HG02970 (cell line): ENCODE results near the gene MTM1.

ENCODE experiments used
- ATAC-seq: cut with Tn5 transposase; IDR thresholded peaks from one replicate; pipeline ENCODE4 v1.9.1; 2021; ENCODE audit warnings: mild to moderate bottlenecking, moderate library complexity, moderate number of reproducible peaks; ENCODE audit not compliant: unreplicated experiment, low FRiP score

MTM1 gene

DNA sequence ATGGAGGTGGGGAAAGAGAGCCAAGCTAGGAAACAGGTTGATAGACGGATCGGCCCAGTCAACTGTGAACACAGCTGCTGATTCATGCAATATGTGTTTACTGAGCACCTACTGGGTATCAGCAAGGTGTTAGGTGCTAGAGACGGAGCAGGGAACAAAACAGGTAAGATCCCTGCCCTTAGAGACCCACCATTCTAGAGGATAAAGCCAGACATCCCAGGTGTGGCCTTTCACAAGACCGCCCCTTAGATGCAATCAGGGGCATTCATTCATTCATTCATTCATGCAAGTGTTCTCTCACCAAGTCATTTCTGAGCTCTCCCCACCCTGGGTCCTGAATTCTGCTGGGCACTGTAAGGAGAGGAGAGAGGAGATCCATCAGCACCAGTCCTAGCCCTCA is 20.2 kb upstream of the MTM1 start:
- no peak for ATAC-seq

DNA sequence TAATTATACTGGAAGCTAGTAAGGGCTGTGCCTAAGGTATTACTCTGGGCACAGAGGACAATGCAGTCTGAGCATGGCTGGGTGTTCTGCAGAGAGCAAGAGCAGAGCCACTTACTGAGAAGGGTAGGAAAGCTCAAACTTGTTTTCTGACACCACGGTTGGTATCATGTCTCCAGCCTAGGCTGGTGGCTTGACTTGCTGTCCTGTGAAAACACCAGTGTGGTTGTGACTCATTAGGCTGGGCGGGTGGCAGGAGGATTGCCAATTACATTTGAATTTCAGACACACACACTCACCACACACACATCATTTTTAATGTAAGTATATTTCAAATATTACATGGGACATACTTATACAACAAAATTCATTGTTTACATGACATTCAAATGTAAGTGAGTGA is 19.7 kb upstream of the MTM1 start:
- ATAC-seq, result no peak

DNA sequence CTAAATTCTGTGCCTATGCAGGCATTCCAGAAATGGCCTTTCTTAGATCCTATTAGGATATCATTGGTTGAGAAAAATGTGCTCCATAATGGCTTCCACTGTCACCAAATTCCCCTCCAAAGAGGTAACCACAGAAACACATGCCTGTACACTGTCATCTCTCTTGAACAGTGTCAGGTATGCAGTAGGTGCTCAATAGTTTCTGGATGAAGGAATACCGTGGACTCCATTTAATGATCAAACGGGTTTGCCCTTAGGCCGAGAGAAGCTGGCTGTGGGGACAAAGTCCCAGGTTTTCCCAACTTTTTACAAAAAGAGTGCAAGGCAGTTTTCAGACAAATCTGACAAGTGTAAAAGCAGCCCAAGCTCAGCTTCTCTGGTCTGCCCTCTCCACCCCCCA is 16.5 kb upstream of the MTM1 start:
- ATAC-seq, result no peak

DNA sequence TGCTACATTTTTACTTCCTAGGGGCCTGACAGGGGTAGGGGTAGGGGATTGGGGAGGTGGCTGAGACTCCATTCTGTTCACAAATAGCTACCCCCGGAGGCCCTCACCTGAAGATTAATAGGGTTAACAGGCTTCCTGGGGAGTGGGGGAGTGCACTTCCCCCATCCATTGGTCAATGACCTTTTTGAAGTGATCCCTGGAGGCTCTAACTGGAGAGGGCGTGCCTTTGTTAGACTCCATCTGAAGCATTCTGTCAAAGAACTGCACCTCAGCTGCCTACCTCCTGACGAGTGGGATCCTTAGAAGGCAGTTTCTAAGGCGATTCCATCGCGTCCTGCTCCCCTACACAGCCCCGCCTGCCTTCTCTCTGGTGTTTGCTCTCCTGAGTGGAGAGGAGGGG is 10.0 kb upstream of the MTM1 start:
- no peak for ATAC-seq

DNA sequence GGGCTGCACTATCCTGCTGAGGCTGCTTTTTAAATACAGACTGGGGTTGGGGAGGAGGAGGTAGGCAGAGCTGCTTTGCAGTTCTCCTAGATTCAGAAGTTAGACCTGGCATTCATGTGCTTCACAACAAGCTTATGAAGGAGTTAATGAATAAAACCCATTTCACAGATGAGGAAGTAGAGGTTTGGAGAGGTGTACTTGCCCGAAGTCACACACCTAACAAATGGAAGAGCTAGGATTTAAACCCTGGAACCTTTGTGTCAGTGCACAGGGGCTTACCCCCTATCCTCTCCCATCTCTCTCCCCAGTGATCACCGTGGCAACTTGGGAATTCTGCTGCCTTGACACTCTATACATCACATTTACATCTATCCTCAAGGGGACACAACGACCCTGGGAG is 3.6 kb upstream of the MTM1 start:
- ATAC-seq, result no peak

DNA sequence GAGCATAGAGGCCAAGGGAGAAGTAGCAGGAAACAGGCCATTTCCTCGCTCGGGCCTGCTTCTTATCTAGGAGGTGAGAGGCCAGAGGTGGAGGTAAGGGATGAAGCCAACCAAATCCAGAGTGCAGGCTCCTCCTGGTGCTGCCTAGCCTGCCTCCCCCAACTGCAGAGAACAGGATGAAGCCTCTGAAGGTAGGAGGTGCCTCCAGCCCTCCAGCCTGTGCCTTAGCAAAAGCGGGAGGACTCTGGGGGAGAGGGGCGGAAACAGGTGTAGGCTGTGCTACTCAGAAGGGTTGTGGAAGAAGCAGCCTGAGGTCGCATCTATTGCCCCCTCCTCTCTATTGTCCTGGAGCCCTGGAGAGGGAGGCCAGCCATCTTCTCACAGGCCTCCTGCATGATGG is 2.9 kb upstream of the MTM1 start:
- no peak for ATAC-seq

DNA sequence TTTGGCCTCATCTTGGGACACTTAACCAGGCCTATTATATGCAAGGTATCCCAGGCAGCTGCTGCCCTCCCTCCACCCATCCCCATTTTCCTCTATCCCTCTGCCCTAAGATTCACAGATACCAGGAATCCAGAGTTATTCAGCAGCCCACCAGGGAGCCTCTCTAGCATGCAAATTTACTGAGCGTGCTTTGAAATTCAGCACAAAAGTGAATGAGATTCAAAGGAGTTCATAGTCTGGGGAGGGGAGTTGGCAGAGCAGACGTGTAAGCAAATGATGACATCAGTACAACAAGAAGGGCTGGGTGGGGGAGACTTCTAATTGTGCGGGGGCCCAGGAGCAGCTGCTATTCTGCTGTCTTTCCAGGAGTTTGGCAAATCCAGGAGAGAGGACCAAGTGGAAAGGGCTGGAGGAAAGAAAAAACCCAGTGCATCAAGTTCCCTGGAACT is 1.7 kb upstream of the MTM1 start:
- no peak for ATAC-seq

DNA sequence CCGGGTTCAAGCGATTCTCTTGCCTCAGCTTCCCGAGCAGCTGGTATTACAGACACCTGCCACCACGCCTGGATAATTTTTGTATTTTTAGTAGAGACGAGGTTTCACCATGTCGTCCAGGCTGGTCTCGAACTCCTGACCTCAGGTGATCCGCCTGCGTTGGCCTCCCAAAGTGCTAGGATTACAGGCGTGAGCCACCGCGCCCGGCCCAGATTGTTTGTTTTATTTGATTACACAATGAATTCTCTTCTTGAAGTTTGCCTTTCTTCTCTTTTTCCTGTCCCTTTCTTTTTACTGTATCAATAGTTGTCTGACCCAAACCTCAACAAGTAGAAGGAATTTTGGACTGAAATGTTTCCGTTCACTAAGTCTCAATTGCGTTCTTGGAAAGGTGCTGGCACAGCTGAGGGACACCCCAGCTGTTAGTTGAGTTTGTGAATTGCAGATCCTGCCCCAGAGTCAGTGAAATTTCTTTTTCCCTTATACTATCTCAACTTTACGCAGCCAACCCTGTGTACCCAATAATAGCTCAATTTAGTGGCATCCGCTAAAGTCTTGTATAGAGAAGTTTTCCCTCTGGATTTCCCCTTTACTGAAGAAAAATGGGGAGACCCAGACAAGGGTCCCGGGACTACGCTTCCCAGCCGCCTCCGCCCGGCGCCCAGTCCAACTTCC is 639 bp upstream of the MTM1 start:
- ATAC-seq, result no peak

DNA sequence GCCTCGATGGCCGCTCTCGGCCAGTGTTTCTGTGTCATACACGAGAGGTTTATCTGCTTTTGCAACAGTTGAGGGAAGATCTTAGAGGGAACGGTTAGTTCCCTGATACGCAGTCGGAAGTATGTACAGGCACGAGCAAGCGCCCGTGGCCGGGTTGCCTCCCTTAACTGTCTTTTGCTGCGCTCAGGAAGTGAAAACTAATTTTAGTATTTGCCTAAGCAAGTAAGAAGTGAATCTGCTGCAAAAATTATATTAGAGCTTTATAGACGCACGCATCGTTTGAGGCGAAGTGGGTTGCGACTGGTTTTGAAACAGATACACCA is 695 bp downstream of the MTM1 start:
- peak; percentile 17 for ATAC-seq

DNA sequence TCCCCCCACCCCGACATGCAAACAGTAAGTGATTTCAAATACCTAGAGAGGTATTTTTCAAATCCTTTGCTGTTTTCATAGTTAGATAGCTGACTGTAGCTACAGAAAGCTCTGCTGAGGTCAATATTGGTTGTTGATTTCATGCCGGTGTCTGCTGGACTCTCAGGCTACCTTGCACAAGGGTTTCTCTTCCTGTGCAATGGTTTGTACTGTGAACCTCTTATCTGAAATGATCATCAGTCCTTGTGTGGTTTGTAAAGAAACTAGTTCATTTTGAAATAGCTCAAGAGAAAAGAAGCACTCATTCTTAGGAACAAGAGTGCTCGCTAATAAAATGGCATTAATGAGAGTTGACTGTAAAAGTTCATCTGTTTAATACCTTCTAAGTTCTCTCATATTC is 2.1 kb downstream of the MTM1 start:
- ATAC-seq, result no peak

DNA sequence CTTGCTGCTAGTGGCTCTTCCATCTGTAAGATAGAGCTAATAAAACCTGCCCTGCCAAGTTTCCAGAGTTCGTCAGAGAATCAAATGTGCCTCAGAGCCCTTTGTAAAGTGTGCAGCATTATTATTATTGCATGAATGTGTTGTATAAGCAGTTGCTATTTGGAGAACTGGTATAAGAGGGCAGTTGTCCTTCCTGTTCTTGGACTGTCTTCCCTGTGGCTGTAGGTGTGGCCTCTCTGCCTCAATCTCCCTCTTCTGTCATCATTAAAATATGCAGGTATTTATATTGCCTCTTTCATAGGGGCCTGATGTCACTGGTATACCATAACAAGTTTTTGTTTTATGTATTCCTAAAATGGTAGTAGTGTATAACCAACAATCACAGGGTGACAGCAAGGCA is 3.8 kb downstream of the MTM1 start:
- ATAC-seq, result no peak

DNA sequence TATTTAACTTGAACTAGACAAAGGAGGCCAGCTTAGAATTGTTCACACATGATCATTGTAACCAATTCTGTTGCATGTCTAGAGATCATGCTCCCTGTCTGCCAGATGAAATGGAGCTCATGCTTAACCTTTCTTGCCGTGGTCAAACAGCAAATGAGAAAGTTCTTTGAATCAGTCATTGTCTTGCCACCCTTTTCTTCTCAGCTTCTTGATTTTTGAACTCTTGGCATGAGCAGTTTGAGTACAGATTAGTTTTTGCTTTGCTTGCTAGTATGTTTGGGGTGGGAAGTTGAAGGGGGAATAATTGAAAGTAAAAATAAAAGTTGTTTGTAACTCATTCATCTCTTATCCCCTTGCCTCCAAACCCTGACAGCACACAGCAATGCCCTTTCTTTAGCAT is 4.7 kb downstream of the MTM1 start:
- ATAC-seq, result no peak

DNA sequence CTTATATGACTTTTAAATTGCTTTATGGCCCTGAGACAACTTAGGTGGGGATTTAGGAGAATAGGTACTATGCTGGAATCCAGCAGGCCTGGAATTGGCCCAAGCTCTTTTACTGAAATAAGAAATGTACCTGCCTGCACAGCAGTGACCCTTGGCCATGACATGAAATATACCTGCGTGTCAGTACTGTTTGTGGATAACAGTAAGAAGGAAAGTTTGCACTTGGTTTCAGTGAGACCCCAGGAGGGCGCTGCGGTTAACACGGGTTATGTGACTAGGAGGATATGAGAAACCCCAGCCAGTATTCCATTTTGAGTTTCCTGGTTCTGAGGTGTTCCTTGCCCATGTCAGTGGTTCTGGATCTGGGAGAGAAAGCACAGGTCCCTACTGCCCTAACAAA is 5.3 kb downstream of the MTM1 start:
- ATAC-seq, result no peak

DNA sequence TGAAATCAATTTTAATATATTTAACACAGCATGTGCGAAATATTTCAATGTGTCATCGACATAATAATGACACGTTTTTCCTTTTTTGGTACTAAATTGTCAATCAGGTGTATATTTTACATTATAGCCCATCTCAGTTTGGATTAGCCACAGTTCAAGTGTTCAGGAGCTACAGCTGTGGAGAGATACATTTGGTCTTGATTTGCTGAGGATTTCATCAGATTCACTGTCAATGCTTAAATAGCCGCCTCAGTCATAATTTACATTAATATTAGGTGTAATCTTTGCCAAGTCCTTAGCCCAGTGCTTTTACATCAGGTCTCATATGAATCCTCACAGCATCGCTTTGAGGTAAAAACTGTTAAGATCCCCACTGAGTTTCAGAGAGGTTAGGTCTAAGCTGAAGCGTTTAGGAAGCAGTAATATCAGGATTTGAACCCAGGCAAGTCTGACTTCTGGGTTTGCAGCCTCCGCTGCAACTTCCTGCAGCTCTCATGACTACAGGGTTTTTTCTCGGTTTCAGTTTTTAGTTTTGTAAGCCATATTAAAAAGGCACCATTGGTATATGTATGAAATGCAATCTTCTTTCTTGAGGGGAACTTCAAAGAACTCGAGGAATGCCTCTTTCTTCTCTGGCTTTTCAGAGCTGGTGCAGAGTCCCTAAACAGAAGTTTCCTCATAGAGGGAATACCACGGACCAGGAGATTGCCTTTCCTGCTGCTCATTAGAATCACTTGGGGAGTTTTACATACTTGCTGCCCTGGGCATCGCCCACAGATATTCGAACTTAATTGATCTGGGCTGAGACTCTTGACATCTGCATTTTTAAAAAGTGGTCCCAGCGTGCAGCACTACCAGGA is 6.4 kb downstream of the MTM1 start:
- no peak for ATAC-seq

DNA sequence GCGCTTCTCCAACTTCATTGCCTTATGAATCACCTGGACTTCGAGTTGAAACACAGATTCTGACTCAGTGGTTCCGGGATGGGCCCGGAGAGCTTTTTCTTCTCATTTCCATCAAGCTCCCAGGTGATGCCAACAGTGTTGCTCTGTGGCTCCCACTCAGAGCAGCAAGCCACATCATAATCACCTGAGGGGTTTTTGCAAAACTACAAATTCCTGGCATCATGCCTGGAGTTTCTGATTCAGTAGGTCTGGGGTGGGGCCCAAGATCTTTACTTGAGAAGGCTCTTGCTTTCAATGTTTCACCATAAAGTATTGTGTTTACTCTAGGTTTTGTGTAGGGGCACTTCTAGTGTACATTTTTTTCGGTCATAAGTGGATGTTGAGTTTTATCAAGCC is 7.0 kb downstream of the MTM1 start:
- no peak for ATAC-seq

DNA sequence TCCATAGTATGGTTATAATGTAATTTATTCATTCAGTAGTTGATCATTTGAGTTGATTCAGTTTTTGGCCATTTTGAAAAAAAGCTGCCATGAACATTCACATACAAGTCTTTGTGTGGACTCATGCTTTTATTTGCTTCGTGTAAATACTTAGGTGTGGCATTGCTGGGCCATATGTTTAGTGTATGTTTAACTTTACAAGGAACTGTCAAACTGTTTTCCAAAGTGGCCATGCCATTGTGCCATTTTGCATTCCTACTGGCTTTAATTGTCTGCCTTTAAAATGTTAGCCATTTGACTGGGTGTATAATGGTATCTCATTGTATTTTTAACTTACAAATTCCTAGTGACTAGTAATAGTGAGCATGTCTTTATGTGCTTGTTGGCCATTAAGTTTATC is 8.8 kb downstream of the MTM1 start:
- ATAC-seq, result no peak

DNA sequence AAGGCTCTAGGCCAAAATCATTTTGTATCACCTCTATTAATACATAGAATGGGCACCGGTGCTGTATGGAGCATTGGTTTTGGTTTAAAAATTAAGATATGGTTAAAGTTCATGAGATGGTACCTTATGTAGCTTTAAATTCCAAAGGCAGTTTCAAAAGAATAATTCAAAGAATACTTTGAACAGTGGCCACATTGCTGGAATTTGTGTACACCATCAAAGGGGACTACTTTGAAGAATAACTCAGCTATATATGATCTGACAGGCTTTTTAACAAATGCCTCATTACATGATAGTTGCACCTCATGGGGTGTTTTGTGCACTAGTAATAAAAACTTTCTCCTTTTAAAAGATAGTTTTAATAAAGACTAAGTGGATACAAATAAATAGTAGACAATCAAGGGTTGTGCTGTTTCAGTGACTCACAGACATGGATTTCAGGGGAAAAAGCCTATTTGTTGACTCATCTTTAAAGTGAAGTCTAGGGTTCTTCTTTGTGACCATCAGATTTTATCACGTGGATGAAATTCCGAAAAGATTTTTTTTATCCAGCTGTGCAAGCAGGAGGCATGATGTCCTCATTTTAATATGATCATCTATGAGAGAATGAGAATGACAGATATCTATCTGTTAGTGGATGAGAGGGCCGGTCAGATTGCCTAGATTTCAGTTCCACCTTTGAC is 12.8 kb downstream of the MTM1 start:
- ATAC-seq, result no peak

DNA sequence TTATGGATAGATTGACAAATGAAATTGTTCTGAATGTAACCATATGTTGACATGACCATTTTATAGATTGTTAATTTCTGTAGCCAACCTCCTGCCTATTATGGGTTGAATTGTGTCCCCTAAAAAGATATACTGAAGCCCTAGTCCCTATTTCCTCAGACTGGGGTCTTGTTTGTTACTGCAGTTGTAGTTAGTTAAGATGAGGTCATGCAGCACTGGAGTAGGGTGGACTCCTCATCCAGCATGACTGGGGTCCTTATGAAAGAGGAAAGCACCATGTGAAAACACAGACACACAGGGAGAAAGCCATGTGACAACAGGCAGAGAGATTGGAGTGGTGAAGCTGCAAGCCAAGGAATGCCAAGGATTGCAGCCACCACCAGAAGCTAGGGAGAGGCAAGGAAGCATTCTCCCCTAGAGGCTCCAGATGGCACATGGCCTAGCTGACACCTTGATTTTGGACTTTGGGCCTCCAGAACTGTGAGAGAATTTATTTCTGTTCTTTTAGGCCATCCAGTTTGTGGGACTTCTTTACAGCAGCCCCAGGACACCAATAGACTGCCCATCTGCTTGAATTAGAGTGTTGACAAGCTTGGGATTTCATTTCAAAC is 14.0 kb downstream of the MTM1 start:
- ATAC-seq, result no peak

DNA sequence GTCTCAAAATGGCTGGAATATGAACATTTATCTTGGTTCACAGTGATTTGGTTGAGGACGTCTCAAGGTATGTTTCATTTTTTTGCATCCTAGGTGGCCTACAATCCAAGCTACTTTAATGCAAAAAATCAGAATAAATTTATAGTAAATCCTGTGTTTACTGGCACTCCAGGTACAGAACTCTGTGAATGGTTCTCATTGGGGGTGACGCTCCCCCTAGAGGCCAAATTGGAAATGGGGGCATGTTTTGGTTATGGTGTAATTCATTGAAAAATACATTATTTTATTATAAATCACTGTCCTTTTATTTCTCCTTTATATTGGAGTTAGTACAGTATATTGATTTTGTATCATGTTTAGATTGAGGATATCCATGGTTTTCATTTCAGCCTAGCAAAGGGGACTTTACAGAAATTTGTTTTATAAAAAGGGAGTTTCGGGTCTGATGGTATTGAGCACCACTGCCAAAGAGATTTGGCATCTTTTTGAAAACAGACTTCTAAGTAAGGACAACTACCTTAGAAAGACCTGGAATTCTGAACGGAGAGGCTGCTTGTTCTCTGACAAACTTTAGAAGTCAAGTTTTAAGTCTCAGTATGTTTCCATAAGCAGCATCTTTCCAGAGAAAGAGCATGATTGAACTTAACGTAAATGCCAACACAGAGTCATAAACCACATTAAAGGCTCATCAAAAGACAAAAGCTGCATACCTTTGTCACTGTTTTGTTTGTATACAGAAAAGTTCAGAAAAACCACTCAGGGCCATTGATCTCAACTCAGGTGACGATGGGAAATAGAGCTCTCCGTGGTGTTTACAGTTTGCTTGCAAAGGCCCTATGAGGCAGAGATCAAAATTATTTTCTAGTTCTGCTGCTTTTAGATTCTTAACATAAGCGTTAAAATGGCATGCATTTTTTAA is 19.4 kb downstream of the MTM1 start:
- ATAC-seq, result no peak

DNA sequence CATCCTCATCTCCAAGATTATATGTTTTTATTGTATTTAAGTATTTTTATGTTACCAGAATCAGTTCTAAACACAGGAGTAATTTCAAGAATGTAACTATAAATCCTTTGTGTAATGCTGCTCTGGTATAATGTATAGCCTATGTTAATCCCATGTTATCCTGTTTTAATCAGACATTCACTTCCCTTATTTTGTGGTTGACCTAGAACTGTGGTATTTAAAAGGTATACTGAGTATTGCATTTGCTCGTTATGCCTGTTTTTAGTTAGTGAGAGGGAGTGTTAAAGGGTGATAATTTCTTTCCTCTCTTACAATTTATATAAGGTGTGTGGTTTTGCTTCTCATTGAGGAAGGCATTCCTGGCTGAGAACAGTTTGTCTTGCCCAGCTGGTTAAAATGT is 26.2 kb downstream of the MTM1 start:
- ATAC-seq, result no peak
